Heart right ventricle (tissue), 16 donors: ENCODE results near the gene KCTD19. TPM values are rescaled to one million over a fixed set of nuclear protein-coding genes. Genes with fewer than 3 reads are reported as not detected.

Experiments used
- ATAC-seq, 8 donors: fragments of 200-7000 bp; cut with Tn5 transposase; one replicate each; pipeline ENCODE4 v1.9.1; 2020; ENCODE audit warnings: mild to moderate bottlenecking in 8 of 8, moderate library complexity in 8 of 8, moderate number of reproducible peaks in 1 of 8
- DNase-seq, 2 donors: peaks; one replicate each; pipeline ENCODE4 v3.0.0-alpha.2; 2020
- H3K27ac ChIP-seq, 10 donors: fragments of 200-600 bp; sonication (generic) in 2 of 10; one replicate each; pipeline versions ENCODE4 v1.5.0 to v1.8.0; 2020 to 2022; ENCODE audit warnings: mild to moderate bottlenecking in 3 of 10
- H3K27me3 ChIP-seq, 7 donors: fragments of 200-600 bp; one replicate each; pipeline ENCODE4 v1.8.0; 2021 to 2022; ENCODE audit warnings: mild to moderate bottlenecking in 2 of 7
- H3K36me3 ChIP-seq, 9 donors: fragments of 200-600 bp; sonication (generic) in 1 of 9; one replicate each; pipeline versions ENCODE4 v1.5.0 to v1.8.0; 2020 to 2022; ENCODE audit warnings: mild to moderate bottlenecking in 2 of 9
- H3K4me1 ChIP-seq, 9 donors: fragments of 200-600 bp; sonication (generic) in 1 of 9; one replicate each; pipeline versions ENCODE4 v1.5.0 to v1.8.0; 2020 to 2022; ENCODE audit warnings: mild to moderate bottlenecking in 4 of 9
- H3K4me3 ChIP-seq, 10 donors: fragments of 200-600 bp; sonication (generic) in 2 of 10; one replicate each; pipeline versions ENCODE4 v1.5.0 to v1.8.0; 2020 to 2022; ENCODE audit warnings: mild to moderate bottlenecking in 7 of 10, moderate library complexity in 2 of 10
- H3K9me3 ChIP-seq, 11 donors: fragments of 200-600 bp in 10 of 11; sonication (generic) in 2 of 11; one replicate each; pipeline versions ENCODE4 v1.5.0 to v1.8.0; 2013 to 2022; ENCODE audit warnings: mild to moderate bottlenecking in 2 of 11, control low read depth in 1 of 11, moderate library complexity in 1 of 11
- WGBS, 2 donors: extraction: QIAGEN DNeasy Blood & Tissue Kit; methylation state at CpG; one replicate each; pipeline ENCODE4 v1.1.7; 2013; ENCODE audit warnings: inconsistent platforms in 1 of 2; 5-methylcytosine and 5-hydroxymethylcytosine counted together
- intact Hi-C, 10 donors: fragments of 100-400 bp; cut with DNase I; formaldehyde crosslinking; loops; one replicate each; pipeline versions ENCODE4 v1.11.1 to v1.14.2; 2022
- polyA plus RNA-seq, 2 donors: library from polyadenylated mRNA; stranded (reverse); fragments of 200-250 nt; gene quantifications; one replicate each; pipeline ENCODE4 v1.2.3, GENCODE V29; 2013
- total RNA-seq, 10 donors: library from RNA; stranded (reverse); fragmentation: NEBNext Ultra II Directional in 3 of 10; extraction: Animal tissue kit (Norgen Biotek cat#: 25700) in 3 of 10; gene quantifications; one replicate each; pipeline versions ENCODE4 v1.2.1 to v1.2.4, GENCODE V29; 2021 to 2023
- TF ChIP-seq, protein P1 (sequence below), 9 donors: fragments of 200-600 bp; sonication (generic) in 2 of 9; IDR thresholded peaks; one replicate each; pipeline versions ENCODE4 v1.5.0 to v1.8.0; 2021 to 2022; ENCODE audit warnings: antibody characterized with exemption in 9 of 9, mild to moderate bottlenecking in 5 of 9, moderate library complexity in 1 of 9
- donor health status: Arrhythmogenic right ventricular cardiomyopathy.
- donor health status: ischemic (EF 13 %, LVEDD 7.1; RV severe dilation, severe dysfunction).
- donor health status: healthy with polysubstance abuse.
- donor health status: DM: no; HTN: yes; CAD: no.
- donor health status: DM: no; HTN: no; CAD: no.
- donor health status: ischemic (EF 25% LVEDD 6.9; RV normal size, moderate dysfunction).
- donor health status: ischemic (EF 25% LVEDD 5.7; RV mildly dilated, moderate dysfunction).
- donor health status: healthy.
- donor health status: DM: yes; HTN: yes; CAD: no.
- donor health status: Ischemic cardiomyopathy.
- donor health status: ischemic (EF 35%, LVEDD 5.7; RV mildly dilated, moderate dysfunction).
- donor health status: nonischemic (EF 11% LVEDD 7.7; RV severe dilation, severe dysfunction).
- donor health status: DM: yes; HTN: yes; CAD: no.
- donor health status: PGD.
- donor health status: ischemic (EF 29% LVEDD 5.4; RV normal size, mild dysfunction).
- donor health status: nonischemic (EF 23%, LVEDD 6.1; RV moderate dilation, normal function).

KCTD19 gene
- total and polyA plus RNA-seq, 12 donors, result 0.01 to 0.22 TPM; not detected in 10

DNA sequence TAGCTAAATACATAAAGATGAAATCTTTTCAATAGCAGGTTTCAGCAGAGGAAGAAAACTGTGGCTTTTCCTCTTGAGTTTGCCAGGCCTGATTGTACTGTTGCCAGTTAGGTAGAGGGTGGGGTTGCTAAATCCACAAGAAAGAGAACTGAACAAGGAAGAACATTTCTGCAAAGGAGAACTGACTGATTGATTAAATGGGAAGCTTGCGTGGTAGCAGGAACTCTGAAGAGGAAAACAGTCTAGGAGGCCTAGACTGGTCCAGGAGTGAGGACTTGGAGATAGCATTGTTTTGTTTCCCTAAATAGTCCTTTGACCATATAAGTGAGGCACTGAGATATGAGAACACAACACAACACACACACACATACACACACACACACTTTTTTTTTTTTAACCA lies 18.9 kb upstream of the KCTD19 start:
- TF ChIP-seq, protein P1, sequence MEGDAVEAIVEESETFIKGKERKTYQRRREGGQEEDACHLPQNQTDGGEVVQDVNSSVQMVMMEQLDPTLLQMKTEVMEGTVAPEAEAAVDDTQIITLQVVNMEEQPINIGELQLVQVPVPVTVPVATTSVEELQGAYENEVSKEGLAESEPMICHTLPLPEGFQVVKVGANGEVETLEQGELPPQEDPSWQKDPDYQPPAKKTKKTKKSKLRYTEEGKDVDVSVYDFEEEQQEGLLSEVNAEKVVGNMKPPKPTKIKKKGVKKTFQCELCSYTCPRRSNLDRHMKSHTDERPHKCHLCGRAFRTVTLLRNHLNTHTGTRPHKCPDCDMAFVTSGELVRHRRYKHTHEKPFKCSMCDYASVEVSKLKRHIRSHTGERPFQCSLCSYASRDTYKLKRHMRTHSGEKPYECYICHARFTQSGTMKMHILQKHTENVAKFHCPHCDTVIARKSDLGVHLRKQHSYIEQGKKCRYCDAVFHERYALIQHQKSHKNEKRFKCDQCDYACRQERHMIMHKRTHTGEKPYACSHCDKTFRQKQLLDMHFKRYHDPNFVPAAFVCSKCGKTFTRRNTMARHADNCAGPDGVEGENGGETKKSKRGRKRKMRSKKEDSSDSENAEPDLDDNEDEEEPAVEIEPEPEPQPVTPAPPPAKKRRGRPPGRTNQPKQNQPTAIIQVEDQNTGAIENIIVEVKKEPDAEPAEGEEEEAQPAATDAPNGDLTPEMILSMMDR (IDR thresholded peaks at IDR 0.05), result no peak
- H3K27me3 ChIP-seq, result no peaks in the 10 kb centered on the region
- 39 to 48% methylated on average over 1 of the region's 1 CpG for WGBS, 2 donors
- no peaks in the 10 kb centered on the region for H3K9me3 ChIP-seq
- intact Hi-C loops, result no loop called here
- H3K27ac ChIP-seq, result no peak overlapping the region
- H3K4me1 ChIP-seq, result peaks cover 0 to 11% (median 6%) of the 10 kb centered on the region in 9 donors
- no peaks in the 10 kb centered on the region for H3K36me3 ChIP-seq
- H3K4me3 ChIP-seq, result no peak overlapping the region
- no peak for DNase-seq
- peak in 3 of 8 donors; percentile 42 to 64 (median 58) for ATAC-seq

DNA sequence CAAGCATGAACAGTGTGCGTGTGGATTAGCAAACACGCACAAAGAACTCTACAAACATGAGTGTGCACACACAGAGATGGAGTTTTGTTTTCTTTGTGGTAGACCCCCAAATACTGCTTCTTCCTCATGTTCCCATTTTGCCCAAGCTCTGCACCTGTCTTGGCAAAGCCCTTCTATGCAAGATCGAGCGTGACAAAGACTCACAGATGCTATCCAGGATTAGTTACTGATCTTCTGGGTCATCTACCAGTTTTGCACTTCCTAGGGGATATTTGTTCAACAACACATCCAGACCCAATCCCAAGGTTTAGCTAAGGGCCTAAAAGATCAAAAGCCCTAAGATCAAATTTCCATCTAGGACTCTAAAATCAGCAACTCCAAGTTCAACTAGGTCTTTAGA lies 16.1 kb upstream of the KCTD19 start:
- intact Hi-C loops, result no loop called here
- H3K36me3 ChIP-seq, result no peaks in the 10 kb centered on the region
- no peaks in the 10 kb centered on the region for H3K9me3 ChIP-seq
- no peaks in the 10 kb centered on the region for H3K27me3 ChIP-seq
- no peak overlapping the region for H3K27ac ChIP-seq
- ATAC-seq (no peak), DNase-seq (no peak)
- peaks cover 0 to 11% (median 6%) of the 10 kb centered on the region in 9 donors for H3K4me1 ChIP-seq
- TF ChIP-seq, protein P1 (IDR thresholded peaks at IDR 0.05), result no peak
- no peak overlapping the region for H3K4me3 ChIP-seq
- 94 to 95% methylated on average over 4 of the region's 4 CpGs for WGBS, 2 donors

DNA sequence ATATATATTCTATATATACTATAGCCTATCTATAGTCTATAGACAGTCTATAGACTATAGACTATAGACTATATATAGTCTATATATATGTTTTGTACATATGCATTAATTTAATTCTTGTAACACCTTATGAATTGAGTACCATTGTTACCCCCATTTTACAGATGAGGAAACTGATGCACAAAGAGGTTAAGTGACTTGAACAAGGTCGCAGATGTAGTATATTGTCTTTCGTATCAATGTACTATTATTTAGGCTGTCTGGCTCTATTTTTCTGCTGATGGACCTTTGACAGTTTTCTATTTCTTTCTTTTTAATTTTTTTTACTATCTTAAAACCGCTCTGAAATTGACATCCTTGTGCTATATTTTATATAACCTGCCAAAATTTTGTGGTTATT lies 14.7 kb upstream of the KCTD19 start:
- TF ChIP-seq, protein P1 (IDR thresholded peaks at IDR 0.05), result no peak
- no peak for ATAC-seq
- no peak overlapping the region for H3K4me3 ChIP-seq
- no peaks in the 10 kb centered on the region for H3K27me3 ChIP-seq
- H3K4me1 ChIP-seq, result peaks cover 0 to 11% (median 6%) of the 10 kb centered on the region in 9 donors
- no peak overlapping the region for H3K27ac ChIP-seq
- 88 to 91% methylated on average over 3 of the region's 3 CpGs for WGBS, 2 donors
- no peak for DNase-seq
- no peaks in the 10 kb centered on the region for H3K9me3 ChIP-seq
- intact Hi-C loops, result no loop called here
- H3K36me3 ChIP-seq, result no peaks in the 10 kb centered on the region

DNA sequence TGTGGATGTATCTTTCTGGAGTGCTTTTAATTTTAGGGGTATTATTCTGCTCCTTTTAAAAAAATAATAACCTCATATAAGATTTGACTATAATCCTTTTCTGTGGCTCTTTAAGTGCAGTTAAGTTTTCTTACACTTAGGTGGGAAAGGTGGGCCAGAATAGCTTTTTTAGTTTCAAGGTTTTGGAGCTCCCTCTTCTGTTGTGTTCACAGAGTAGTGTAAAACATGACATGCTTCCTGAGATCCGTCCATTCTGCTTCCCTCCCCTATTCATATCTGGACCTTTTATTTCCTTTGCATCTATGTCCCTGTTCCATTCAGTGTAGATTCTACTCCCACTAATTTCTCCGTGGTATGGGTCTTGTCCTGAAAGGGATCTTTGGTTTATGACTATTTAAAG lies 12.9 kb upstream of the KCTD19 start:
- Histone ChIP-seq H3K27me3 (no peaks in the 10 kb centered on the region), H3K9me3 (peaks cover 0 to 13% (median 0%) of the 10 kb centered on the region in 11 donors), H3K27ac (no peak overlapping the region), H3K4me3 (no peak overlapping the region), H3K4me1 (no peaks in the 10 kb centered on the region), H3K36me3 (no peaks in the 10 kb centered on the region)
- DNase-seq, result no peak
- 32 to 33% methylated on average over 2 of the region's 2 CpGs for WGBS, 2 donors
- TF ChIP-seq, protein P1 (IDR thresholded peaks at IDR 0.05), result peak in 4 of 9 donors; percentile 10 to 23 (median 16)
- intact Hi-C loops, result no loop called here
- no peak for ATAC-seq
